Endothelial cell of umbilical vein (primary cell): ENCODE measurements around the gene VRK2. TPM values are rescaled to one million over a fixed set of nuclear protein-coding genes. Genes with fewer than 3 reads are reported as not detected.

ENCODE experiments used
- BruUV-seq: library from RNA; stranded (reverse); fragments of 400-500 nt; replicated peaks from 2 replicates; lab custom pipeline; 2021; lab: Mats Ljungman, UMichigan
- CTCF ChIA-PET: fragments of 300-600, 350-600 bp; sonication (Branson Sonifier 250); formaldehyde crosslinking; loops from one replicate; lab custom pipeline; 2021; ENCODE audit warnings: antibody characterized with exemption, inconsistent platforms; lab: Charles Lee
- POLR2A ChIA-PET: fragments of 300-600, 350-600 bp; sonication (Branson Sonifier 250); formaldehyde crosslinking; loops from one replicate; lab custom pipeline; 2021; ENCODE audit warnings: antibody characterized with exemption, inconsistent platforms; lab: Charles Lee
- DNase-seq: peaks from one replicate; pipeline ENCODE4 v3.0.0-alpha.2; 2011; ENCODE audit warnings: low read depth, low spot score
- FAIRE-seq: peaks from 2 replicates; lab custom pipeline; 2011; peaks lifted over from hg19 to GRCh38; lab: Jason Lieb, UNC
- H2AFZ ChIP-seq: 2 replicates; pipeline ENCODE4 v1.6.0; 2012; ENCODE audit warnings: low read depth, low read length, control low read depth, inconsistent platforms
- H3K27ac ChIP-seq: 2 replicates; pipeline ENCODE4 v1.5.1; 2011; ENCODE audit warnings: low read depth, mild to moderate bottlenecking, control low read depth, low read length, moderate library complexity; ENCODE audit not compliant: insufficient read depth
- H3K27me3 ChIP-seq, 2 experiments: 2 replicates each; pipeline versions ENCODE4 v1.6.0 to v1.6.1; 2011; ENCODE audit warnings: low read length in 2 of 2, mixed read lengths in 1 of 2; ENCODE audit not compliant: control insufficient read depth in 2 of 2, insufficient read depth in 2 of 2
- H3K36me3 ChIP-seq, 2 experiments: 2 replicates in 1 of 2; 3 replicates in 1 of 2; pipeline ENCODE4 v1.5.1; 2011; ENCODE audit warnings: low read length in 2 of 2, mild to moderate bottlenecking in 1 of 2, moderate library complexity in 1 of 2; ENCODE audit not compliant: control insufficient read depth in 2 of 2, insufficient read depth in 2 of 2; ENCODE audit errors: extremely low read depth in 1 of 2
- H3K4me1 ChIP-seq: 3 replicates; pipeline ENCODE4 v1.5.1; 2011; ENCODE audit warnings: mild to moderate bottlenecking, low read length; ENCODE audit not compliant: control insufficient read depth, insufficient read depth; ENCODE audit errors: extremely low read depth
- H3K4me2 ChIP-seq: 2 replicates; pipeline ENCODE4 v1.6.1; 2011; ENCODE audit warnings: low read length, control low read depth, mixed read lengths; ENCODE audit not compliant: insufficient read depth
- H3K4me3 ChIP-seq, 3 experiments: fragments of 200-600 bp in 1 of 3; sonication (generic), shearing (Covaris generic) in 1 of 3; replicated peaks in 1 of 3; 2 replicates each; pipeline ENCODE4 v1.5.1; 2011 to 2016; ENCODE audit warnings: control low read depth in 3 of 3, low read length in 3 of 3, mild to moderate bottlenecking in 2 of 3, inconsistent platforms in 1 of 3, low read depth in 1 of 3, moderate library complexity in 1 of 3; ENCODE audit not compliant: insufficient read depth in 1 of 3
- H3K79me2 ChIP-seq: 2 replicates; pipeline ENCODE4 v1.6.0; 2012; ENCODE audit warnings: low read length, inconsistent platforms; ENCODE audit not compliant: control insufficient read depth, insufficient read depth
- H3K9ac ChIP-seq: replicated peaks from 2 replicates; pipeline ENCODE3; 2011; ENCODE audit warnings: low read length, control low read depth; ENCODE audit not compliant: insufficient read depth; ENCODE audit errors: extremely low read depth
- H3K9me1 ChIP-seq: replicated peaks from 3 replicates; pipeline ENCODE4 v1.6.0; 2011; ENCODE audit warnings: mild to moderate bottlenecking, low read length; ENCODE audit not compliant: control insufficient read depth, insufficient read depth; ENCODE audit errors: extremely low read depth
- H3K9me3 ChIP-seq: replicated peaks from 2 replicates; pipeline ENCODE4 v1.5.1; 2012; ENCODE audit warnings: low read length, inconsistent platforms; ENCODE audit not compliant: control insufficient read depth, insufficient read depth
- H4K20me1 ChIP-seq: replicated peaks from 2 replicates; pipeline ENCODE3; 2011; ENCODE audit warnings: mild to moderate bottlenecking, low read length; ENCODE audit not compliant: control insufficient read depth, insufficient read depth; ENCODE audit errors: extremely low read depth
- CTCF ChIP-seq, 2 donors: IDR thresholded peaks; 1 replicate in 1 of 2; 2 replicates in 1 of 2; pipeline ENCODE4 v1.5.1; 2011; ENCODE audit warnings: low read length in 2 of 2, mild to moderate bottlenecking in 2 of 2, moderate library complexity in 2 of 2, control low read depth in 1 of 2, inconsistent platforms in 1 of 2, low read depth in 1 of 2; ENCODE audit not compliant: insufficient read depth in 1 of 2; ENCODE audit errors: extremely low read depth in 1 of 2
- EZH2 ChIP-seq: IDR thresholded peaks from 2 replicates; pipeline ENCODE4 v1.6.1; 2012; ENCODE audit warnings: borderline replicate concordance, low read depth, mild to moderate bottlenecking, moderate library complexity, low read length, inconsistent platforms; ENCODE audit not compliant: severe bottlenecking
- FOS ChIP-seq: IDR thresholded peaks from 2 replicates; pipeline ENCODE4 v1.6.1; 2011; ENCODE audit warnings: mild to moderate bottlenecking, low read length, moderate library complexity, borderline replicate concordance; ENCODE audit not compliant: insufficient read depth
- GATA2 ChIP-seq: IDR thresholded peaks from 2 replicates; pipeline ENCODE4 v1.7.0; 2011; ENCODE audit warnings: low read depth, mild to moderate bottlenecking, moderate library complexity, mixed read lengths, low read length; ENCODE audit not compliant: insufficient read length, insufficient read depth
- JUN ChIP-seq: IDR thresholded peaks from 2 replicates; pipeline ENCODE4 v1.6.1; 2011; ENCODE audit warnings: borderline replicate concordance, low read depth; ENCODE audit not compliant: insufficient read length, insufficient read depth
- MAX ChIP-seq: IDR thresholded peaks from 2 replicates; pipeline ENCODE4 v1.6.1; 2011; ENCODE audit not compliant: insufficient read depth, insufficient read length
- MYC ChIP-seq: IDR thresholded peaks from one replicate; pipeline ENCODE4 v1.6.1; 2011; ENCODE audit warnings: mild to moderate bottlenecking, low read depth, low read length
- POLR2A ChIP-seq: IDR thresholded peaks from 2 replicates; pipeline ENCODE4 v1.6.1; 2012; ENCODE audit warnings: low read depth, mild to moderate bottlenecking, control low read depth, low read length
- POLR2AphosphoS5 ChIP-seq: IDR thresholded peaks from 2 replicates; pipeline ENCODE4 v1.6.1; 2012; ENCODE audit warnings: low read depth, mild to moderate bottlenecking, control low read depth, low read length, moderate library complexity; ENCODE audit not compliant: insufficient read depth
- dilution Hi-C: fragments of 300-500 bp; cut with MboI; formaldehyde crosslinking; loops from one replicate; pipeline ENCODE4 v1.15.0; 2019; ENCODE audit warnings: low sequenced_read_pairs; ENCODE audit not compliant: extremely low pct_ligation_motif_present
- intact Hi-C: fragments of 100-400 bp; cut with micrococcal nuclease; formaldehyde crosslinking; loops from one replicate; pipeline ENCODE4 v1.10.0; 2022
- polyA plus RNA-seq, 4 experiments: library from polyadenylated mRNA; depleted of rRNA in 3 of 4; stranded (reverse) in 3 of 4; unstranded in 1 of 4; fragments of >200 nt; gene quantifications; 2 replicates each; pipeline versions ENCODE4 v1.2.1 to v1.2.3, GENCODE V29; 2011 to 2012; ENCODE audit warnings: missing spikeins in 1 of 4
- total RNA-seq: library from RNA; stranded (reverse); gene quantifications from 2 replicates; pipeline ENCODE4 v1.2.3, GENCODE V29; 2021

Gene VRK2
- total and polyA plus RNA-seq, 2 donors (not counting 3 experiments of a cell fraction or from before 2014, with no cell fraction given) = 11.2 to 35.2 TPM

- TF ChIP-seq FOS (no peak), EZH2 (no peak), JUN (no peak), GATA2 (no peak), CTCF (IDR thresholded peaks at IDR 0.05; ENCODE audit: extremely low read depth in 1 of 2, insufficient read depth in 1 of 2, low read depth in 1 of 2, low read length in 2 of 2) (no peak), POLR2AphosphoS5 (no peak), POLR2A (no peak), MYC (no peak), MAX (no peak)
- H3K27ac ChIP-seq = no peak overlapping the region
- no peaks in the 10 kb centered on the region for H4K20me1 ChIP-seq
- H3K79me2 ChIP-seq = peaks cover 38% of the 10 kb centered on the region
- H3K36me3 ChIP-seq = peaks cover 0 to 2% of the 10 kb centered on the region in 2 experiments
- no peaks in the 10 kb centered on the region for H3K9me3 ChIP-seq
- peaks cover 7% of the 10 kb centered on the region for H3K4me1 ChIP-seq
- no peak for FAIRE-seq
- H3K9ac ChIP-seq = no peak overlapping the region
- H3K9me1 ChIP-seq = no peaks in the 10 kb centered on the region
- DNase-seq = no peak
- H2AFZ ChIP-seq = no peak overlapping the region
- CTCF ChIA-PET = interaction anchor here (0.7 to 1.6 kb wide), 3 partner anchors 14 to 147 kb away, joined by 3 to 4 read pairs (median 4); no protein-coding TSS in a partner anchor
- POLR2A ChIA-PET = no interaction called here
- H3K4me2 ChIP-seq = no peak overlapping the region
- dilution Hi-C loops (no loop called here), intact Hi-C loops (no loop called here)
- no TSS peak for BruUV-seq
- no peaks in the 10 kb centered on the region for H3K27me3 ChIP-seq
- no peak overlapping the region for H3K4me3 ChIP-seq
These were observed 6.4 kb downstream of the VRK2 start for GRCh38 chr2:58052978-58053377.
